NCI-H1417 (cell line): ENCODE data around the gene NUP210.
A peak's percentile ranks its signal among the peaks of the same experiment; 100 is the strongest.

Experiments used
- DNase-seq, 3 experiments: peaks; one replicate each; lab custom pipeline; 2025; lab: John Stamatoyannopoulos, UW

NUP210 gene

GRCh38 chr3:13348661-13349396 lies 71.3 kb downstream of the NUP210 start:
- DNase-seq = no peak

GRCh38 chr3:13348100-13348499 lies 72.0 kb downstream of the NUP210 start:
- DNase-seq = no peak

DNA sequence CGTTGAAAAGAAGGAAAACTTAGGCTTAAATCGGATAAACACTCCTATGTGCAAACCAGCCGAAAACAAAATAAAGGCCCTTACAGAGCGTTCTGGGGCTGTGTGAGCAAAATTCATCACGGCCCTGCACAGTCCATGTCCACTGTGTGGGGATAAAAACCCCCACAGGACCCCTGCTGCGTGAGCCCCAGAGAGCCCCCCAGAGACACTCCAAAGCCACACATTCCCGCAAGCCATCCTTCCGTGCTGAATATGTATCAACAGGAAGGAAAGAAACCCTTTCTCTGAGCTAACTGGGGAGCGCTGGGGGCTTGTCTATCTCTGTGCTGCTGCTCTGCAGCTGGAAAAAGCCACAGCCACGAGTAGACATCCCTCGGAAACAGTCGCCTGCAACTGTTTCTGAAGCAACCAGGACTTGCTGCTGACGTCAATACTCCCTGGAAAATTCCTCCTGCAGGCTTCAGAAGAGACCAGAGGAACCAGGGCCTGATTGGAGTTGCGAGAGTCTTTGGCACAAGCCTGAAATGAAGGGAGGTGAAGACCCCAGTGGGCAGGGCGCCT lies 72.7 kb downstream of the NUP210 start:
- no peak for DNase-seq

GRCh38 chr3:13346481-13347389 lies 73.4 kb downstream of the NUP210 start:
- peak; percentile 28 to 72 (median 72) for DNase-seq

GRCh38 chr3:13345772-13346171 lies 74.3 kb downstream of the NUP210 start:
- DNase-seq = no peak

DNA sequence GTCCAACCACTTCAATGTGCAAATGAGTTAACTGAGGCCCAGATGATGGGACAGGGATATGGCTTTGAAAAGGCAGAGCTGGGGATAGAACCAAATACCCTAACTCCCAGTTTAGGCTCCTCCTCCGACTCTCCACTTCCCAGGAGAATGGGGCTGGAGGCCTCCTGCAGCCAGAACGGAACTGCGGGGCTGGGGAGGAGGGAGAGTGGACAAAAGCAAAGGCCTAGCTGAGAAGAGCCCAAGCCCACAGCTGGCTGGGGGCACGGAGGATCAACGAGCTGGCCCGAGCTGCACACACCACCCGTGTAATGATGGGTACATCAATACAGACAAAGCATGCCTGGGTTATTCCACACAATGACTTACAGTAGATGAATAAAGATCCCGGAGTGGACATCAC lies 74.8 kb downstream of the NUP210 start:
- no peak for DNase-seq

DNA sequence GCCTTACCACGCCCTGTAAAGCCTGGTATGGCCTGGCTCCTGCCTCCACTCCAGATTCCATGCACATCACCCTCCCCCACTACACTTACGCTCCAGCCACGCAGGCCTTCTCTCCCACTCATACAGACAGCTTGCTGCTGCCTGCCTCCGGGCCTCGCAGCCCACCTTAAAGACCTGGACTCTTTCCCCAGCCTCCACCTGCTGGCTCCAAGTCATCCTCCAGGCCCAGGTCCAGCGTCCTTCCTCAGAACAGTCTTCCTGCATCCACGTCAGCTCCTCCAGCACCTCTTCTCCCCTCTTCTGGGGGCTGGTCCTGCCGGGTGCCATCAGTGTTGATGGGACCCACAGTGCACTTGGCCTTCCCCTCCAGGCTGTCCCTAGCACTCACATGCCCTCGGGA lies 75.5 kb downstream of the NUP210 start:
- DNase-seq = no peak

GRCh38 chr3:13343601-13344000 lies 76.5 kb downstream of the NUP210 start:
- DNase-seq = no peak

DNA sequence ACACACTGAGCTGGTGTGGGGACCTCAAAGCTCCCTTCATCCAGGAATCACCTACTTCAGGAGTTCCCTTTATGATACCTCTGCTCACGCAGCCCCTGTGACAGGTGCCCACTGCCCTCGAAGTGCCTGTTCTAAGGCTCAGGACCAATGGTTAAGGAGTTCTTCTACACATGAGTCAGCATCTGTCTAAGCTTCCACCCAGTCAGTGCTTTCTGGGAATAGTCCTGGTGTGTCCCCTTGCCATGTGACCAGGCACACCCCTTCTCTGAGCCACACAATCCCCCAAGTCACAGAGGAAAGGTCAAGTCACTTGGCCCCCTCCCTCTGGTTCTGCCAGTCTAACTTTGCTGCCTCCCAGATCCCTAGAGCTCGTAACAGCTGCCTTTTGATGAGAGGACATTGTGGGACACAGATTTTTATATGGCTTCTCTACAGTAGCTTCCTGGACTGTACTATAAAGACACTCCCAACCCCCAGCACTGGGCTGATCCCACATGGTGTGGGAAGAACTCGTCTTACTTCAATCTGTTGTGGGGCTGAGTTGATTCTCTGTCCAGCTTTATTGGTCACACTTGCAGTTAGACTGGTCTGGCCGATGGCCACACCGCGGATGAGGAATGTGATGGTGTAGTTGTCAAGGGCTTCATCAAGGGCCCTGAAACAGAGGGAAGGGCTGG lies 78.8 kb downstream of the NUP210 start:
- no peak for DNase-seq

GRCh38 chr3:13339833-13340232 lies 80.3 kb downstream of the NUP210 start:
- no peak for DNase-seq

- no peak for DNase-seq
Observed at GRCh38 chr3:13338996-13339395, 81.1 kb downstream of the NUP210 start.

DNA sequence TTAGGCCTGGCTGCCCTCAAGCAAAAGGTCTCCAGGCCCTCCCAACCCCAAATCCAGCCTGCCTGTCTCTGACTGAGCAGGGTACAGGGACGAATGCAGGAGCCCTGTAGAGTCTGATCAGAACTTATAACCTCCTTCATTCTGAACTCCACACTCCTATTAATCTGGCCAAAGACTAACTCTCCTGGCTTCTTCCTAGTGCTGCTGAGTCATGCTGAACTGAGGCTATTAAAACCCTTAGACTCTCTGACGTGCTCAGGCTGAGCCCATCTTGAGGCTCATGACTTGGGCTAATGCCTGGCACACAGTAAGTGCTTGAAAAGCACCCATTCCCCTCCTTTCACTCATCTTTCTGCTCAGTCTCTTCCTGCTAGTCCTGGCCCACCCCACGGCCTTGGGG lies 81.9 kb downstream of the NUP210 start:
- DNase-seq = no peak

- no peak for DNase-seq
Observed at GRCh38 chr3:13336592-13336991, 83.5 kb downstream of the NUP210 start.

DNA sequence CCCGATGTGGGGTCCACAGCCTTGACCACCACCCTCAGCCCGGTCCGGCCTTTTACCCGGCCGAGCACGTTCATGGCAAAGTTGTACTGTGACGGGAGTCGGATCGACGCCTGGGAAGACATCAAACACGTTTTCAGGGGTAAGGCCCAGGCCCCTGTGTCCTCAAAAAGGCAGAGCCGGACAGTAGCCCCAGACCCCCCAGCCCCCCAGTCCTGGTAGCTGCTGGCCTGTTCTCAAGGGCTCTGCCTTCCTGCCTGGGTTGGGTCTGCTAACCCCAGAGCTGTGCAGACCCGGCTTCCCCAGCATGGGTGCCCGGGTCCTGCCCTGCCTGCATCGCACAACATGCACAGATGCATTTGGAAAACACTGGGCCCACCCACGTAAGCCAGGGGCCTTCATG lies 84.6 kb downstream of the NUP210 start:
- DNase-seq = no peak

GRCh38 chr3:13335059-13335458 lies 85.1 kb downstream of the NUP210 start:
- DNase-seq = no peak

DNA sequence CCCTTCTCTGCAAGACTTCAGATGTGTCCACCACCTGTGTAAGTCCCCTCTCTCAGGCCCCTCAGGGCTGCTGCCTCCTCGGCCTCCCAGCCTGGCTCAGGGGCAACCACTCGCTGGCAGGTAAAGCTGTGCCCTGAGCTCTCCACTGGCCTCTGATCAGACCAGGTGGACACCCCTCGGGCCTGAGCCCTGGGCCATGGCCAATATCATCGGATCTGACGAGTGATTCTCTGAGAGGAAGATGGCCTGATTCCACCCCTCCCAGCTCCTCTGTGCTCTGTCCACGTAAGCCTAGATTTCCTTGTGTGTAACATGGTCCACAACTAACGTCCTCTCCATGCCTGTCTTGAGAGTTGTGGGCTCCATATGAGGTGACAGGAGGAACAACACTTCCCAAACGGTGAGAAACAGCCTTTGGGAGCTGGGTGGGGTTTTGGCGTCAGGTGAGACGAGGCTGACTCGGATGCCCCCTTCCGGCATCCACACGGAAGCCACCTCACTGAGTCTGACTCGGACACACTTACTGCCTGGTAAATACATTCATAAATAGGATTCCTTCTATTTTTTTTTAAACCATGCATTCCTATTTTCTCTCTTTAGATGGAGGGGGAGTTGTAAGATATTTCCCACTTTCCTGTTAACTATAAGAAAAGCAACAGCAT lies 86.8 kb downstream of the NUP210 start:
- DNase-seq = no peak

- DNase-seq = peak in 1 of 3 experiments; percentile 33
Observed at GRCh38 chr3:13332740-13333139, 87.4 kb downstream of the NUP210 start.

GRCh38 chr3:13332158-13332557 lies 88.0 kb downstream of the NUP210 start:
- peak; percentile 47 to 94 (median 71) for DNase-seq

DNA sequence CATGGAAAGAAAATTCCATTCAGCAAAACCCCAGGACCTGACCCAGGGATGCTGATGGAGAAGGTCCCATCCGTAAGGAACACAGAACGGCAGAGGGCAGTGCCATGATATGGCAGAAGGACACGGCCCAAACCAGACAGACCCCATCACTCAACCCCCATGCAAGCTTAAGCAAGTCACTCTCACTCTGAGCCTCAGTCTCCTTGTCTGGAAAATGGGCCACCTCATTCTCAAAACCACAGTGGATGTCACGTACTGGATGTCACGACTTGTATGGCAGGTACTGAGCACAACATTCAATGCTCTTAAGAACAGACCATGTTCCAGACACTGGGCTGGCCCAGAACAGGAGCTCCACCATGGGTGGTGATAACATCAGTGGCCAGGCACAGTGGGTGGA lies 90.4 kb downstream of the NUP210 start:
- DNase-seq = no peak

DNA sequence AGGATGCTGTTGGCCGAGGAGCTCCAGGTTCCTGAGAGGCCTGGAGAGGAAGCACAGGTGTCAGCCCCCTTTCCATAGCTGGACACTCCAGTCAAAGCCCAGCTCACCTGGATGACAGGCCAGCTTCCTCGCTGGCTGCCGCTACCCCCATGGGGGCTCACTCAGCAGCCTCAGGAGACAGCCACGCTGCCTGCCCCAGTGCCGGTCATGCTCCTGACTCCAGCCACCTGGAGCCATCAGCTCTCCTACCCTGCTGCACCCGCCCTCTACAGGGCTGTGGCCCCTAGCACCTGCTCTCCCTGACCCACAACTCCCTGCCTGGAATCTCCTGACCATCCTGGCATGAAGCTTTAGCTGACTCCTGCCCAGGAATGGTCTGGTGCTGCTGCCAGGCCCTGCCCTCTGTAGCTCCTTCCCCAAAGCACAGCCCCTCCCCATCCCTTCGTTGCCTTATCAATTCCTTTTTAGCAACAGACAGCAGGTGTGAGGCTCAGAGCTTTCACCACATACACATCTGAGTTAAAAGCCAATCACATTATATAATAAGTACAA lies 94.2 kb downstream of the NUP210 start:
- peak in 2 of 3 experiments; percentile 77 to 90 for DNase-seq

DNA sequence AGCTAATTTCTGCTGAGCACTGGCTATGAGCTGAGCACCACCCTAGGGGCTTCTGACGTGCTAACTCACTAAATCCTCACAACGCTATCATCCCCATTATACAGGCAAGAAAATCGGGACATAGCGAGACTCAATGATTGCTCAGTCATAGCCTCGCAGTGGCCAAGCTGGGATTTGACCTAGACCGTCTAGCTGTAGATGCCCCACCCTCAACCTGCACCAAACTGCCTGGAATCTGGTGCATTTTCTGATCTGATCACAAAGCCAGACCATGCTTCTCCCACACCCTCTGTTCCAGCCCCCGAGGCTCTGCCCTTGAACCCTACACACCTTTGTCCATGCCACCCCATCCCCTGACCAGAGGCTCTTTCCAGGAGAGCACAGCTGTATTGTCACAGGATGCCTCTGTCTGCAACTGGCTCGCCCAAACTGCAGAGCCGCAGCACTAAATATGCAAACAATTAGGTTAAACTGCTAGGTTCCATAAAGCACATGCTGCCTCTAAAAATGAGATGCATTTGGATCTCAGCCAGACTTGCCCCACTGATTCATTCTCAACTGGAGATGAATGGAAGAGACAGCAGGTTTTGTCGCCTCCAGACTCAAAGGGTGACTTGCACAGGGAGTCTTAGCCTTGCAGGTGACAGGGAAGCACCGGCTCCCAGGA lies 95.2 kb downstream of the NUP210 start:
- peak in 1 of 3 experiments; percentile 12 for DNase-seq
